Keratinocyte (primary cell): Measurements from ENCODE around the gene BAIAP2L2.
"Not testable (repeated sequence)": the region's sequence is repeated elsewhere in the genome, so short reads cannot be mapped to it uniquely, and the experiment has no call there.

ENCODE experiments used
- CTCF ChIP-seq, 3 experiments: IDR thresholded peaks in 1 of 3; conservative IDR thresholded peaks in 1 of 3; optimal IDR thresholded peaks in 1 of 3; 2 replicates in 2 of 3; 3 replicates in 1 of 3; pipeline versions ENCODE3 to v1.5.1; 2011; ENCODE audit warnings: low read length in 3 of 3, mild to moderate bottlenecking in 3 of 3, moderate library complexity in 2 of 3, control low read depth in 1 of 3, inconsistent platforms in 1 of 3; ENCODE audit not compliant: insufficient read depth in 2 of 3; ENCODE audit errors: extremely low read depth in 1 of 3
- EZH2 ChIP-seq: IDR thresholded peaks from one replicate; pipeline ENCODE4 v1.6.1; 2012; ENCODE audit warnings: inconsistent platforms, mild to moderate bottlenecking, low read length, moderate library complexity

DNA sequence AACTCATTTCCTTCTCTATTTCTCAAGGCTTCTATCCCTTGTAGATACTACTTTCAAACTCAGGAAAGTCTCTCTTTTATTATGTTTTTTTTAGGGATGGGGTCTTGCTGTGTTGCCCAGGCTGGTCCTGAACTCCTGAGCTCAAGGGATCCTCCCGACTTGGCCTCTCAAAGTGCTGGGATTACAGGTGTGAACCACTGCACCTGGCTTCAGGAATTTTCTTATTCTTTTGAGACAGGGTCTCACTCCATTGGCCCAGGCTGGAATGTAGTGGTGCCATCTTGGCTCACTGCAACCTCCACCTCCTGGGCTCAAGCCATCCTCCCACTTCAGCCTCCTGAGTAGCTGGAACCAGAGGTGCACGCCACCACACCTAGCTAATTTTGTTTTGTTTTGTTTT is 31.3 kb downstream of the BAIAP2L2 start:
- TF ChIP-seq CTCF (optimal IDR thresholded peaks at IDR 0.05 in 1 of 3, IDR thresholded peaks at IDR 0.05 in 1 of 3, conservative IDR thresholded peaks at IDR 0.05 in 1 of 3; ENCODE audit: extremely low read depth in 1 of 3, insufficient read depth in 2 of 3, low read length in 3 of 3); EZH2: not testable (repeated sequence)
